Mucosa of rectum (tissue), 2 donors: ENCODE results near the gene TRIM41.
"Not testable (repeated sequence)": the region's sequence is repeated elsewhere in the genome, so short reads cannot be mapped to it uniquely, and the experiment has no call there.

Experiments
- H3K27ac ChIP-seq, 2 donors: one replicate each; pipeline ENCODE4 v1.7.0; 2013; ENCODE audit warnings: inconsistent platforms in 2 of 2, low read depth in 2 of 2, low read length in 2 of 2
- H3K27me3 ChIP-seq, 2 donors: one replicate each; pipeline ENCODE4 v1.7.0; 2013; ENCODE audit warnings: low read length in 2 of 2; ENCODE audit not compliant: control insufficient read depth in 2 of 2, insufficient read depth in 2 of 2
- H3K36me3 ChIP-seq, 2 donors: one replicate each; pipeline ENCODE4 v1.7.0; 2013; ENCODE audit warnings: low read length in 2 of 2; ENCODE audit not compliant: control insufficient read depth in 2 of 2, insufficient read depth in 2 of 2
- H3K4me1 ChIP-seq, 2 donors: one replicate each; pipeline ENCODE4 v1.7.0; 2013; ENCODE audit warnings: low read length in 2 of 2, mild to moderate bottlenecking in 1 of 2; ENCODE audit not compliant: control insufficient read depth in 2 of 2, insufficient read depth in 2 of 2
- H3K4me3 ChIP-seq, 2 donors: one replicate each; pipeline ENCODE4 v1.7.0; 2013; ENCODE audit warnings: low read length in 2 of 2
- H3K9ac ChIP-seq, 2 donors: one replicate each; pipeline ENCODE4 v1.7.0; 2013; ENCODE audit warnings: low read length in 2 of 2, low read depth in 1 of 2, mild to moderate bottlenecking in 1 of 2
- H3K9me3 ChIP-seq, 2 donors: one replicate each; pipeline ENCODE4 v1.7.0; 2013; ENCODE audit warnings: low read length in 2 of 2; ENCODE audit not compliant: control insufficient read depth in 2 of 2
- donor health status: healthy.
- donor health status: Normal muscosa, but diverticular disease.

The TRIM41 gene

DNA sequence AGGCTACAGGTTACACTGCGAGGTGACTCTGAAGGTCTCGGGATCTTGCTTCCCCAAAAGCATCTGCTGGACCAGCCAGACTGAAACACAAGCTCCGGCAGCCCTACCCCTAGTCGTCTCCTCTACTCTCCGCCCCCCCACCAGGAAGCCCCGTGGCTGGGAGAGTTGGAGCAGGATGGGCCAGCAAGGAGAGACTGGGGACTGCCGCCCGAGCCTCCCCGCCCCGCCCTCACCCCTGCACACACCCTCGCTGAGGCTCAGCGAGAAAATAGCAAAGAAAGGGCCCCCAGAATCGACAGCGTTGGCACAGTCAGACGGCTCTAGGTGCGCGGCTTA is 19.3 kb upstream of the TRIM41 start:
- peaks cover 0 to 7% of the 10 kb centered on the region in 2 donors for H3K27me3 ChIP-seq
- peak overlapping the region in 1 of 2 donors; percentile 41 for H3K9ac ChIP-seq
- H3K9me3 ChIP-seq: no peaks in the 10 kb centered on the region
- H3K4me3 ChIP-seq: peak overlapping the region; percentile 35 to 58
- H3K4me1 ChIP-seq: peaks cover 17 to 33% of the 10 kb centered on the region in 2 donors
- peak overlapping the region in 1 of 2 donors; percentile 16 for H3K27ac ChIP-seq
- no peaks in the 10 kb centered on the region for H3K36me3 ChIP-seq

DNA sequence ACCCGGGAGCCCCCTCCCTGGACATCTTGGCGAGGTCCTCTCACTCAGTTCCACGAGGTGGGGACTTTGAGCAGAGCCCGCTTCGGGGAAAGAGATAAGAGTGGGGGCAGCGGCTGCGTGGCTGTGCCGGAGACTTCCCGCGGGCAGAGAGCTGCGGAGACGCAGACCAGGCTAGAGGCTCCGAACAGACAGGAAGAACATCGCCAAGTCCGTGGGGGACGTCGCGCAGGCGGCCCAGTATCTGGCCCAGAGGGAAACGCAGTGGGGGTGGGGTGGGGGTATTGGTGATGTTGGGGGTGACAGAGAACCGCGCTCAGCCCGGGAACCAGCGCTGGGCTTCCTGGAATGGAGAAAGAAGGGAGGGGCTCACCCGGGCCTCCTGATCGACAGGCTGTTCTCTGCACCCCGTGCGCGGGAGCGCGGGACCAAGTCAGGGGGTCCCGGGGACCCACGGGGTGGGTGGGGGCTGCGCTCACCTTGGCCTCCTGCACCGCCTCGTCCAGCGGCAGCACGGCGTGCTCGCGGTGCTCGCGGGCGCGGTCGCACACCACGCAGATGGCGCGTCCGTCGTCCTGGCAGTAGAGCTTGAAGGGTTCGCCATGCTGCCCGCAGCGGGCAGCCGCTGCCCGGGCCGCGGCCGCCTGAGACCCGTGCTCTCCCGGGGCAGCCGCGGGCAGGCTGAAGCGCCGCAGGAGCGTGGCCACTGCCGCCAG is 18.8 kb upstream of the TRIM41 start:
- Histone ChIP-seq H3K27ac (peak overlapping the region in 1 of 2 donors; percentile 16), H3K9me3 (no peaks in the 10 kb centered on the region), H3K4me3 (peak overlapping the region; percentile 35 to 58), H3K4me1 (peaks cover 17 to 33% of the 10 kb centered on the region in 2 donors), H3K36me3 (no peaks in the 10 kb centered on the region), H3K9ac (peak overlapping the region in 1 of 2 donors; percentile 60), H3K27me3 (peaks cover 0 to 7% of the 10 kb centered on the region in 2 donors)

DNA sequence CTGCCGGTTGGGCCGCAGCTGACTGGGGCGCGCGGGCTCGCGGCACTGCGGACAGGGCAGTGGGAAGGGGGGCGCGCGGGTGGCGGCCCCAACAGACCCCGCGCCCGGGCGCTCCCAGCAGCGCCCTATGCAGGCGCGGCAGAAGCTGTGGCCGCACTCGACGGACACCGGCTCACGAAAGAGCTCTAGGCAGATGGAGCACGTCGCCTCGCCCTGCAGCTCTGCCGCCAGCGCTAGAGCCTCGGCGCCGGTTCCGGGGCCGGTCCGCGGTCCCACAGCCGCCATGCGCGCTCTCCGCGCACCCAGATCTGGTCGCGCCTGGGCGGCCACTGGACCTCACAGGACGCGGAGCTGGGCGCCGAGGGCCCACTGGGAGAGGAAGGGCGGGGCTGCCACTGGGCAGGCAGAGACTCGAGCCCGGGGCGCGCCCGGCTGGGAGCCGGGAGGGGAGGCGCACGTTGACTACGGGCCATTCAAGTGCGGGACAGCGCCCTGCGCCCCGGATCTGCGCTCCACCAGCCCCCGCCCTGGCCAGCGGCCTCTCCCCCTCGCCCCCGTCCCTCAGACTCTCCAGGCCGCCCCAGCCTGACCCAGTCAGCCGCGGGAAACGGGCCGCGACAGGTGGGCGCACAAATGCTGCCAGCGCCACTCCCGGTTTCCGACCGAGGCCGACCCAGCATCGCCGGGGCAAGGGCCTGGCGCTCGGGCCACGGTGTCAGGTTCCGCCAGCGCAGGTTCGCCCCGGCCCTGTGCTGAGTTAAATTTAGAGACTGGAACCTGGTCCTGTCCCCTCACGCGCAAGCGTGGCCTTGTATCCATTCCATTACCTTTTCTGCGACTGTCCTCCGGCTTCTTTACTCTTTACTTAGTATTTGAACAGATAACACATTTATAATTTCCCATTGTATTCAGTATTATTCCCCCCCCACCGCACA is 18.0 kb upstream of the TRIM41 start, which contains the start of gene TRIM7:
Gene TRIM7 (minus strand): TSS at position 371 of the 935 bp plus-strand sequence. CDS start 86 bp downstream, at position 285.
- H3K4me3 ChIP-seq: peak within 1 kb of the TSS; percentile 58 to 79
- no peaks in the 10 kb centered on the region for H3K9me3 ChIP-seq
- H3K27ac ChIP-seq: peak within 1 kb of the TSS in 1 of 2 donors; percentile 16
- no peaks in the 10 kb centered on the region for H3K36me3 ChIP-seq
- peaks cover 0 to 7% of the 10 kb centered on the region in 2 donors for H3K27me3 ChIP-seq
- H3K9ac ChIP-seq: peak within 1 kb of the TSS; percentile 20 to 60
- peaks cover 17 to 33% of the 10 kb centered on the region in 2 donors for H3K4me1 ChIP-seq

DNA sequence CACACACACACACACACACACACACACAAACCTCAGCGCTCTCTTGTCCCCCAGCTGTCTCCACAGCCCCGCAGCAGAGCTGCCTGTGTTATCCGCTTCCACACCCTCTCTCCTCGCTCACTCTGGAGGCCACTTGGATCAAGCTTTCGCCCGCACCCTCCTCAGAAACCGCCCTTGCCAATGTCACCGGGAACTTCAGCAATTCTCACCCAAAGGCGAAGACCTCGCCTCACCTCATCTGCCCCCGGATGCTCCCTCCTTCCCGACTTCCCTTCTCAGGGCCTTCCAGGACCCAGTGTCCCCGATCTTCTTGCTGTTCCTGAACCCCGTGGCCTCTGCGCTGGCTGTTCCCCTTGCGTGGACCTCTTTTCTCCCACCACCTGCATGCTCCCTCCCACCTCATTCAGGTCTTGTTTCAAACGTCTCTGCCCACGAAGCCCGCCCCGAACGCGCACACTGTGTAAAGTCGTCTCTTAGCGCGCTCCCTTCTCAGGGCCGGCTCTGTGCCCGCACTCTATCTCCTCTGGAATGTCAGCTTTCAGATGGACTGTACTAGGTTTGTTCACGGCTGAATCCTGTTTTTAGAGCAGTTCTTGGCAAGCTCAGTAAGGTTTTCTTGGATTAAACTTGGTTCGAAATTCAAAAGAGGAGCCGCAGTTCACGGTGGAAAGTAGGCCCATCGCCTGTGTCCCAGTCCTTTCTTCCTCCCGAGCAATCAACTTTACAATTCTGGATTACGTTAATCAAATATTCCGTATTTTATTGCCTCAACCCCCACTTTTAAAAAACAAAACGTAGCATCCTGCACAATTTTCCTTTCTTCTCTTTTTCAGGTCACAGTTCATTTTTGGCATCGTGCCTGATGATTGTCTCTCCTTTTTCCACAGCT is 17.1 kb upstream of the TRIM41 start:
- Histone ChIP-seq H3K27me3 (peaks cover 0 to 7% of the 10 kb centered on the region in 2 donors), H3K9ac (peak overlapping the region; percentile 16 to 20), H3K27ac (no peak overlapping the region), H3K4me3 (peak overlapping the region; percentile 58 to 79), H3K9me3 (no peaks in the 10 kb centered on the region), H3K4me1 (peaks cover 17 to 33% of the 10 kb centered on the region in 2 donors), H3K36me3 (no peaks in the 10 kb centered on the region)

DNA sequence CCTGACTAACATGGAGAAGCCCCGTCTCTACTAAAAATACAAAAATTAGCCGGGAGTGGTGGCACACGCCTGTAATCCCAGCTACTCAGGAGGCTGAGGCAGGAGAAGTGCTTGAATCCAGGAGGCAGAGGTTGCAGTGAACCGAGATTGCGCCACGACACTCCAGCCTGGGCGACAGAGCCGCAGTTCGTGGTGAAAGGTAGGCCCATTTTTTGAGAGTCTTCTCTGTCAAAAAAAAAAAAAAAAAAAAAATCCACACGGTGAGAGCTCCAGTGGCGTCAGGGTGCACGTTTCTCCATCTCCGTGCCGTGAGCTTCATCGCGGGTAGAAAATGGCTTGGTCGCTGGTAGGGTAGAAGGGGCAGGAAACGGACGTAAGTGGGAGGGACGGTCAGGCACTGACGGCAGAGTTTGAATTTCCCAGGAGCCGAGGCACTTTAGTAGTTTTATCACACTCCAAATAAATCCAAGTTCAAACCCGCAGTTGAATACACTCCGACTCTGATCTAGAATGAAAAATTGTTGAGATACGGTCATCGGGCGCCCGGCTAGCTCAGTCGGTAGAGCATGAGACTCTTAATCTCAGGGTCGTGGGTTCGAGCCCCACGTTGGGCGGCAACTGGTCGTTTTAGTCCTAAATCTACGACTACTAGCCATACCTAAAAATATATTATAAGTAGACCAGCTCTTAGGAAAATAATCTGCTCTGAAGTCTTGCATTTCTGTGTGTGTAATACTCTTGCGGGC is 15.7 kb upstream of the TRIM41 start:
- H3K9ac ChIP-seq: peak overlapping the region; percentile 30 to 52
- H3K36me3 ChIP-seq: no peaks in the 10 kb centered on the region
- H3K27ac ChIP-seq: peak overlapping the region; percentile 31 to 38
- peaks cover 17 to 26% of the 10 kb centered on the region in 2 donors for H3K4me1 ChIP-seq
- H3K27me3 ChIP-seq: peaks cover 0 to 7% of the 10 kb centered on the region in 2 donors
- H3K4me3 ChIP-seq: peak overlapping the region; percentile 62 to 79
- H3K9me3 ChIP-seq: no peaks in the 10 kb centered on the region

DNA sequence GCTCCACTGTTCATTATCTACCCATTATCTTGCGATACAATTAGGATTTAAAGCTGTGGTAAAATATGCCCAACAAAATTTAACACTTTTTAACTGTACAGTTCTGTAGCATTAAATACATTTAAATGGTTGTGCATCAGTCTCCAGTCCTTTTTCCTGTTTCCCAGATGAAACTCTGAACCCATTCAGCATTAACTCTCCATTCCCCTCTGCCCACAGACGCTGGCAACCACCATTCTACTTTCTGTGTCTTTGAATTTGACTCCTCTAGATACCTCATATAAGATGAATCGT is 15.2 kb upstream of the TRIM41 start:
- peaks cover 17 to 22% of the 10 kb centered on the region in 2 donors for H3K4me1 ChIP-seq
- no peaks in the 10 kb centered on the region for H3K36me3 ChIP-seq
- H3K9ac ChIP-seq: no peak overlapping the region
- H3K9me3 ChIP-seq: no peaks in the 10 kb centered on the region
- peaks cover 0 to 7% of the 10 kb centered on the region in 2 donors for H3K27me3 ChIP-seq
- H3K4me3 ChIP-seq: peak overlapping the region; percentile 62 to 79
- H3K27ac ChIP-seq: no peak overlapping the region

DNA sequence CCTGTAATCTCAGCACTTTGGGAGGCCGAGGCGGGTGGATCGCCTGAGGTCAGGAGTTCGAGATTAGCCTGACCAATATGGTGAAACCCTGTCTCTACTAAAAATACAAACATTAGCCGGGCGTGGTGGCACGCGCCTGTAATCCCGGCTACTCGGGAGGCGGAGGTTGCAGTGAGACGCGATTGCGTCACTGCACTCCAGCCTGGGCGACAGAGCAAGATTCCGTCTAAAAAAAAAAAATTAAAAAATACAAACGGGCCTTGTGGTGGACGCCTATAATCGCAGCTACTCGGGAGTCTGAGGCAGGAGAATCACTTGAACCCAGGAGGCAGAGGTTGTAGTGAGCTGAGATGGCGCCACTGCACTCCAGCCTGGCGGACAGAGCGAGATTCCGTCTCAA is 14.1 kb upstream of the TRIM41 start:
- not testable (repeated sequence) for H3K27me3 ChIP-seq, H3K9me3 ChIP-seq, H3K36me3 ChIP-seq, H3K27ac ChIP-seq, H3K9ac ChIP-seq, H3K4me3 ChIP-seq
- peaks cover 17% of the 10 kb centered on the region in 2 donors for H3K4me1 ChIP-seq

DNA sequence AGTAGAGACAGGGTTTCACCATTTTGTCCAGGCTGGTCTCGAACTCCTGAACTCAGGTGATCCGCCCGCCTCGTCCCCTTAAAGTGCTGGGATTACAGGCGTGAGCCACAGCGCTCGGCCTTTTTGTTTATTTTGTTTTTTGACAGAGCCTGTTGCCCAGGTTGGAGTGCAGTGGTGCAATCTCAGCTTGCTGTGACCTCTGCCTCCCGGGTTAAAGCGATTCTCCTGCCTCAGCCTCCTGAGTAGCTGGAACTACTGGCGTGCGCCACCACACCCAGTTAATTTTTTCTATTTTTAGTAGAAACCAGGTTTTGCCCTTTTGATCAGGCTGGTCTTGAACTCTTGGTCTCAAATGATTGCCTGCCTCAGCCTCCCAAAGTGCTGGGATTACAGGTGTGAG is 12.9 kb upstream of the TRIM41 start:
- not testable (repeated sequence) for H3K9me3 ChIP-seq, H3K27ac ChIP-seq, H3K9ac ChIP-seq, H3K27me3 ChIP-seq, H3K36me3 ChIP-seq, H3K4me3 ChIP-seq
- peaks cover 13% of the 10 kb centered on the region in 2 donors for H3K4me1 ChIP-seq

DNA sequence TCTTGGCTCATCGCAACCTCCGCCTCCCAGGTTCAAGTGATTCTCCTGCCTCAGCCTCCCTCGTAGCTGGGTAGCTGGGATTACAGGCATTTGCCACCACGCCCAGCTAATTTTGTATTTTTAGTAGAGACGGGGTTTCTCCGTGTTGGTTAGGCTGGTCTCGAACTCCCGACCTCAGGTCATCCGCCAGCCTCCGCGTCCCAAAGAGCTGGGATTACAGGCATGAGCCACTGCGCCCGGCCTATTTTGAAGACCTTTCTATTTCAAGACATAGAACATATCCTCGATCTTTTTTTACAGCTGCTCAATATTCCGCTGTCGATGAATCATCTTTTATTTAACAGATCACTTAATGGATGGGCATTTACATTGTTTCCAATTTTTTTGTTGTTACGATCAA is 12.4 kb upstream of the TRIM41 start:
- not testable (repeated sequence) for H3K9ac ChIP-seq, H3K27ac ChIP-seq, H3K36me3 ChIP-seq, H3K27me3 ChIP-seq, H3K4me1 ChIP-seq, H3K9me3 ChIP-seq, H3K4me3 ChIP-seq
